Esophagus squamous epithelium (tissue), 4 donors: ENCODE measurements around the gene APOC3.

Source experiments
- POLR2A ChIP-seq, 4 donors: fragments of 450-650 bp; IDR thresholded peaks; one replicate each; pipeline ENCODE4 v1.6.1; 2017; ENCODE audit warnings: antibody characterized with exemption in 4 of 4, mild to moderate bottlenecking in 4 of 4, moderate library complexity in 3 of 4
- TF ChIP-seq, protein P1 (sequence below), 6 experiments: fragments of 450-650 bp in 4 of 6; fragments of 200-600 bp in 2 of 6; sonication (generic) in 2 of 6; IDR thresholded peaks; one replicate each; pipeline ENCODE4 v1.5.1; 2016 to 2019; ENCODE audit warnings: antibody characterized with exemption in 6 of 6, mild to moderate bottlenecking in 4 of 6, moderate library complexity in 4 of 6

DNA sequence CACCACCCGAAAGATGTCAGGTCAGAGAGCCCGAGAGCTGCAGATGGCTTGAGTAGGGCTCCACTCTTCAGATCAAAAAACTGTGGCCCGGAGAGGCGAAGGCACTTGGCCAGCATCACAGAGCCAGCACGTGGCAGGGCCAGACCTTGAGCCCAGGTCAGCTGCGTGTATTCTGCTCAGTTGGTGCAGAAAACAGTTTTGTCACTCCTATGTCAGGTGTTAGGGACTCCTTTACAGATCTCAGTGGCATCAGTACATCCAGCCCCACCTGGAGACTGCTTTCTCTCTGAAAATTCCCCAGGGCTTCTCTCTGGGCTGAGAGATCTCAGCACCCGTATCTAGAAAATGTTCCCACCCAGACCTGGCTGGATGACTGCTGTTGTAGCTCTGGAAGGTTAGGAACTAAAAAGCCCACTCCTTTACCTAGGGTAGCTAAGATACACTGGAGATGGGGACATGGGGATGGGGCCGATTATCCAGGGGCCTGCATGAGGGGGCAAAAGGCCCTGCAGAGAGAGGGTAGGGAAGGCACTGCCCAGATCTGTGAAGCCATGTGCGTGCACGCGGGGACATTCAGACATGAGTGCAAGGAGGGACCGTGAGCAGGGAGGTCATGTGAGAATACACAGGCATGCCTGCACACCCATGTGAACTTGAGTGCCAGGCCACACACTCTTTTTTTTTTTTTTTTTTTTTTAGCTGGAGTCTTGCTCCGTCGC lies 4.3 kb downstream of the APOC3 start:
- TF ChIP-seq, protein P1, sequence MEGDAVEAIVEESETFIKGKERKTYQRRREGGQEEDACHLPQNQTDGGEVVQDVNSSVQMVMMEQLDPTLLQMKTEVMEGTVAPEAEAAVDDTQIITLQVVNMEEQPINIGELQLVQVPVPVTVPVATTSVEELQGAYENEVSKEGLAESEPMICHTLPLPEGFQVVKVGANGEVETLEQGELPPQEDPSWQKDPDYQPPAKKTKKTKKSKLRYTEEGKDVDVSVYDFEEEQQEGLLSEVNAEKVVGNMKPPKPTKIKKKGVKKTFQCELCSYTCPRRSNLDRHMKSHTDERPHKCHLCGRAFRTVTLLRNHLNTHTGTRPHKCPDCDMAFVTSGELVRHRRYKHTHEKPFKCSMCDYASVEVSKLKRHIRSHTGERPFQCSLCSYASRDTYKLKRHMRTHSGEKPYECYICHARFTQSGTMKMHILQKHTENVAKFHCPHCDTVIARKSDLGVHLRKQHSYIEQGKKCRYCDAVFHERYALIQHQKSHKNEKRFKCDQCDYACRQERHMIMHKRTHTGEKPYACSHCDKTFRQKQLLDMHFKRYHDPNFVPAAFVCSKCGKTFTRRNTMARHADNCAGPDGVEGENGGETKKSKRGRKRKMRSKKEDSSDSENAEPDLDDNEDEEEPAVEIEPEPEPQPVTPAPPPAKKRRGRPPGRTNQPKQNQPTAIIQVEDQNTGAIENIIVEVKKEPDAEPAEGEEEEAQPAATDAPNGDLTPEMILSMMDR (IDR thresholded peaks at IDR 0.05), result no peak
- TF ChIP-seq POLR2A (IDR thresholded peaks at IDR 0.05), result no peak
